GM18520 (cell line): ENCODE results near the gene PIP5K1C.

Experiments used
- ATAC-seq: cut with Tn5 transposase; IDR thresholded peaks from one replicate; pipeline ENCODE4 v1.9.1; 2021; ENCODE audit not compliant: unreplicated experiment

The PIP5K1C gene, protein sequence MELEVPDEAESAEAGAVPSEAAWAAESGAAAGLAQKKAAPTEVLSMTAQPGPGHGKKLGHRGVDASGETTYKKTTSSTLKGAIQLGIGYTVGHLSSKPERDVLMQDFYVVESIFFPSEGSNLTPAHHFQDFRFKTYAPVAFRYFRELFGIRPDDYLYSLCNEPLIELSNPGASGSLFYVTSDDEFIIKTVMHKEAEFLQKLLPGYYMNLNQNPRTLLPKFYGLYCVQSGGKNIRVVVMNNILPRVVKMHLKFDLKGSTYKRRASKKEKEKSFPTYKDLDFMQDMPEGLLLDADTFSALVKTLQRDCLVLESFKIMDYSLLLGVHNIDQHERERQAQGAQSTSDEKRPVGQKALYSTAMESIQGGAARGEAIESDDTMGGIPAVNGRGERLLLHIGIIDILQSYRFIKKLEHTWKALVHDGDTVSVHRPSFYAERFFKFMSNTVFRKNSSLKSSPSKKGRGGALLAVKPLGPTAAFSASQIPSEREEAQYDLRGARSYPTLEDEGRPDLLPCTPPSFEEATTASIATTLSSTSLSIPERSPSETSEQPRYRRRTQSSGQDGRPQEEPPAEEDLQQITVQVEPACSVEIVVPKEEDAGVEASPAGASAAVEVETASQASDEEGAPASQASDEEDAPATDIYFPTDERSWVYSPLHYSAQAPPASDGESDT

DNA sequence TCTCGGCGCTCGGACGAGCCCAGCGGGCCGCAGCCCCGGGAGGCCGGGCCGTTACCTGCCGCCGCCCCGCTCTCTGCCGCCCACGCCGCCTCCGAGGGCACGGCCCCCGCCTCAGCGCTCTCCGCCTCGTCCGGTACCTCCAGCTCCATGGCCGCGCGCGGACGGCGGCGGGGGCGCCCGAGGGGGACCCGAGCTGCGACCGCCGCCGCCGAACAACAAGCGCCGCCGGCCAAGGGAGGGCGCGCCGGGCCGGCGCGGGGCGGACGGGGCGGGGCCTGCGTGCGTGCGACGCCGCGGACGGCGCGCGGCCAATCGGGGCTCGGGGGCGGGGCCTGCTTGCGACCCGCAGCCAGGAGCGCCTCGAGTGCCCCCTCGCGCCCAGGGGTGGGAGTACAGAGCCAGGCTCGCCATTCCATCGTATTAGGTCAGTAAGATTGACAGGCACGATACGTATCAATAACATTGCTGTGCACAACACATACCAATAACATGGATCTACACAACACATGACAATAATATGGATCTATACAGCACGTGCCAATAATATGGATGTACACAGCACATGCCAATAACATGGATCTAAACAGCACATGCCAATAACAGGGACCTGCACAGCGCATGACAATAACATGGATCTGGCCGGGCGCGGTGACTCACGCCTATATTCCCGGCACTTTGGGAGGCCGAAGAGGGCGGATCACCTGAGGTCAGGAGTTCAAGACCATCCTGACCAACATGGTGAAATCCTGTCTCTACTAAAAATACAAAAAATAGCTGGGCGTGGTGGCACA is at the start of gene PIP5K1C:
Gene PIP5K1C, minus strand, starts transcription at position 227 of the 791 bp plus-strand sequence. Its CDS starts 78 bp downstream, at position 149.
- peak; percentile 74 for ATAC-seq

DNA sequence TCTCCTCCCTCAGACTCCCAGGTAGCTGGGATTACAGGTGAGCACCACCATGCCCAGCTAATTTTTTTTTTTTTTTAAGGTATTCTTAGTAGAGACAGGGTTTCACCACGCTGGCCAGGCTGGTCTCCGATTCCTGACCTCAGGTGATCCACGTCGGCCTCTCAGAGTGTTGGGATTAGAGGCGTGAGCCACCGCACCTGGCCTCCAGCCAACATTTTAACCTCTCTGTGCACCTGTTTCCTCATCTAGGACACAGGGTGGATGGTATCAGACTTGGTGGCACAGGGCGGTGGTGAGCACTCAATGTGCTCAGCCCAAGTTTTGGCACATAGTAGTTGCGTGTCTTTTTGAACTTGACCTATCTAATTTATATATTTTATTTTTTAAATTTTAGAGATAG is 48.7 kb upstream of the PIP5K1C start:
- ATAC-seq: no peak

DNA sequence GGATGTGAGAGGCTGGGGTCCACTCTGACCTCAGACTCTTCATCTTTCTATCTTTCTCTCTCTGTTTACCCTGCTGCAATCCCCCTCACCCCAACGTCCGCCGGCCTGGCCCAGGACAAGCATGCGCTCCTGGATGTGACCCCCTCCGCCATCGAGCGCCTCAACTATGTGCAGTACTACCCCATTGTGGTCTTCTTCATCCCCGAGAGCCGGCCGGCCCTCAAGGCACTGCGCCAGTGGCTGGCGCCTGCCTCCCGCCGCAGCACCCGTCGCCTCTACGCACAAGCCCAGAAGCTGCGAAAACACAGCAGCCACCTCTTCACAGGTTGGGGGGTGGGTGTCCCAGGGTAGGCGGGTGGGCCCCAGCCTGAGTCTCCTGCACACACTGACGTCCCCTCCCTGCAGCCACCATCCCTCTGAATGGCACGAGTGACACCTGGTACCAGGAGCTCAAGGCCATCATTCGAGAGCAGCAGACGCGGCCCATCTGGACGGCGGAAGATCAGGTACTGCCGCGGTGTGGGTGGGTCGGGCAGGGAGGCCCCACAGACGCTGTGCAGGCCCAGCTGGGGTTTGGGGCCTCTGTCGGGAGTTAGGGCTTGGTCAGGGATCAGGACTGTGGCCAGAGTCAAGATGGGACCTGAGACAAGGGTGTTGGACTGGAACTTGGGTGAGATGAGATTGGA is 46.2 kb upstream of the PIP5K1C start:
- no peak for ATAC-seq

DNA sequence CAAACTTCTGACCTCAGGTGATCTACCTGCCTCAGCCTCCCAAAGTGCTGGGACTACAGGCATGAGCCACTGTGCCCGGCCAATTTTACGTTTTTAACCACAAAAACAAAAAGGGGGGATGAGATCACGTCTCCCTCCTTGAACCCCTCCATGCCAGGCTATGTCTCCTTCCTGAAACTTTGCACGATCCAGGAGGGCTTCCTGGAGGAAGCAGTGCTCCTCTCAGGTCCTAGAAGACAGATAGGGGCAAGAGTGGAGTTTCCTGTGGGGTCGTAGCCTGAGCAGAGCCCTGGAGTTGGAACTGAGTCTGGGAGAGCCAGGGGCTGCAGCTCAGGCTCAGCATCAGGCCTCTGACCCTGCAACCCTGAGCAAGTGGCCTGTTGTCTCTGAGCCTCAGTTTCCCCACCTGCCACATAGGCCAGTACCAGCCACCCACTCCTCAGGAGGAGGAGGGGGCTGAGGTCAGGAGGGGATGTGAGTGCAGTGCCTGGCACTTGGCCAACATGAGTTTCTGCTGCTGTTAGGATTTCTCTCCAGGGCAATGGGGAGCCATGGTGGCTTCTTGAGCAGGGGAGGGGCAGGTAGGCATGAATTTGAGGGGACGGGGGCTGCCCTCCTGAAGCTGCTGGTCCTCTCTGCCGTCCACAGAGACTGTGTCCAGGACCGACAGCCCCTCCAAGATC is 45.2 kb upstream of the PIP5K1C start:
- ATAC-seq: no peak

DNA sequence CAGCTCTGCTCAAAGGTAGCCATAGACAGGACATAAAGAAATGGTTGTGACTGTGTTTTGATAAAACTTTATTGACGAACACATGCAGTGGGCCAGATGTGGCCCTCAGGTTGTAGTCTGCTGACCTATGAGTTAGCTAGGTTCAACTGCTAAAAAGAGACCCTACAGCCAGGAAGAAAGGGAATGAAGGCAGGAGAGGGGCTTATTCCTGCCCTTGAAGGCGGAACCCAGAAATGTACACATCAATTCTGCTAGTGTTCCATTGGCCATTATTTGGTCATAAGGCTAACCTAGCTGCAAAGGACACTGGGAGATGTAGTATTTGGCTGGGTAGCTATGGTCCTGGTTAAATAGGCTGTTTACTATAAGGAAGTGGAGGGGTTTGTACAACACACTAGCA is 43.2 kb upstream of the PIP5K1C start:
- ATAC-seq: no peak

DNA sequence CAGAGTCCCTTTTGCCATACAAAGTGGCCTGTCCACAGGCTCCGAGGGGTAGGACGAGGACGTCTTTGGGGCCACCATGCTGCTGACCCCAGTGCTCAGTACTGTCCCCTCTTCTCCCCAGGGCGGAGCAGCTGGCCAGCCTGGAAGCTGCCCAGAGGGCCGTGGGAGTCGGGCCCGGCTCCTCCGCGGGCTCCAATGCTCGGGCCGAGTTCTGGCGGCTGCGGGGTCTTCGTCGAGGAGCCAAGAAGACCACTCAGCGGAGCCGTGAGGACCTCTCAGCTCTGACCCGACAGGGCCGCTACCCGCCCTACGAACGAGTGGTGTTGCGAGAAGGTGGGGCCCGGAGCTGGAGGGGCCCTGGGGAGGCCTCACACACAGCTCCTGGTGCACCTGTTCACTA is 40.2 kb upstream of the PIP5K1C start:
- ATAC-seq: no peak

DNA sequence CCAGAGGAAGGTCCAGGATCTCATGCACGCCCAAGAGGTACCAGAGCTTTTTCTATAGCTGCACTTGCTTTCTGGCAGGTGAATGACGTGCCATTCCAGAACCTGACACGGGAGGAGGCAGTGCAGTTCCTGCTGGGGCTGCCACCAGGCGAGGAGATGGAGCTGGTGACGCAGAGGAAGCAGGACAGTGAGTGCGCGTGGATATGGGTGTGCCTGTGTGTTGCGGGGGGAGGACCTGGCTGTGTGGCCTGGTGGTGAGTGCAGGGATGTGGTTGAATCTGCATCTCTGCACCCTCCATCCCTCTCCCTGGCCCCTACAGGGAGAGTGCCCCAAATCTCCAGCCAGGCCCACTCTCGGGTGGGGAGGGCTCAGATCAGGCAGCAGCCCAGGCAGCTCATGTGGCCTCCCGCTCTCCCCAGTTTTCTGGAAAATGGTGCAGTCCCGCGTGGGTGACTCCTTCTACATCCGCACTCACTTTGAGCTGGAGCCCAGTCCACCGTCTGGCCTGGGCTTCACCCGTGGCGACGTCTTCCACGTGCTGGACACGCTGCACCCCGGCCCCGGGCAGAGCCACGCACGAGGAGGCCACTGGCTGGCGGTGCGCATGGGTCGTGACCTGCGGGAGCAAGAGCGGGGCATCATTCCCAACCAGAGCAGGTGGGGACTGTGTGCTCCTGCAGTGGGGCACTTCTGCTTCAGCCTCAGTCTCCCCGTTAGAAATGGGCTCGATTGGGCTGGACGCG is 38.4 kb upstream of the PIP5K1C start:
- ATAC-seq: no peak

DNA sequence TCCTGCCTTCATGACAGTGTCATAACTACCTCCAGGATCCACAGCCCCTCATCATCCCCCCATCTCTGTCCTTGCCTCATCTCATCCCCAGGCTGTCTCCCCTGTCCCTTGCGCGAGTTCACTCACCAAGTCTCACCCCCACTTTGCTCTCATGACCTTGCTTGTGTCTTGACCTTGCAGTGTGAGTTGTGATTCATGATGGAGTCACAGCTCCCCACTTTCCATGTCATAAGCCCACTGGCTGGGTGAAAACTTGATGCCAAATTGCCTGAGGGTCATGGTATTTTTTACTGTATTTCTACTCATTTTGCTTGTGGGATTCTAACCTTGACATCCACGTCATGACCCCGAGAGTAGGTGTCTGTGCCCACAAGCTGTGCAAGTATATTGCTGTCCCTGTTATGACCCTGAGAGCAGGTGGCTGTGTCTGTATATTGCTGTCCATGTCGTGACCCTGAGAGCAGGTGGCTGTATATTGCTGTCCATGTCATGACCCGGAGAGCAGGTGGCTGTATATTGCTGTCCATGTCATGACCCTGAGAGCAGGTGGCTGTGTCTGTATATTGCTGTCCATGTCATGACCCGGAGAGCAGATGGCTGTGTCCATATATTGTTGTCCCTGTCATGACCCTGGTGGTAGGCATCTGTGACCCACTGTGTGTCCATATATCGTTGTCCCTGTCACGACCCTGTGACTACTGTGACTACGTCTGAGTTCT is 37.4 kb upstream of the PIP5K1C start:
- no peak for ATAC-seq

DNA sequence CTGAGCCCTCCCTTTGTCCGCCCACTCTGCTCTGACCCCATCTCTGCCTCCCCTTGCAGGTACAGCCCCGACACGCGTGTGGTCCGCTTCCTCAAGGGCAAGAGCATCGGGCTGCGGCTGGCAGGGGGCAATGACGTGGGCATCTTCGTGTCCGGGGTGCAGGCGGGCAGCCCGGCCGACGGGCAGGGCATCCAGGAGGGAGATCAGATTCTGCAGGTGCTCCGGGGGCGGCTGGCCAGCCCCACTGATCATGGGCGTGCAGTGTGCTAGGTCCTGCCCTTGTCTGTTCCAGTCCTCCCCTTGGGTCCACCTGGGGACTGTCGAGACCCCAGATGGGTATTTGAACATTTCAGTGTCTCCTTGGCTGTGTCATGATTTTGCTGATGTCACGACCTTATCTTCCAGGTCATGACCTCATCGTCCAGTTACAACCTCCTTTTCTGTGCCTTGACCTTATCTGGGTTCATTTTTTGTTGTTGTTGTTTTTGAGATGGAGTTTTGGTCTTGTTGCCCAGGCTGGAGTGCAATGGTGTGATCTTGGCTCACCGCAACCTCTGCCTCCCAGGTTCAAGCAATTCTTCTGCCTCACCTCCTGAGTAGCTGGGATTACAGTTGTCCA is 35.9 kb upstream of the PIP5K1C start:
- ATAC-seq: no peak

DNA sequence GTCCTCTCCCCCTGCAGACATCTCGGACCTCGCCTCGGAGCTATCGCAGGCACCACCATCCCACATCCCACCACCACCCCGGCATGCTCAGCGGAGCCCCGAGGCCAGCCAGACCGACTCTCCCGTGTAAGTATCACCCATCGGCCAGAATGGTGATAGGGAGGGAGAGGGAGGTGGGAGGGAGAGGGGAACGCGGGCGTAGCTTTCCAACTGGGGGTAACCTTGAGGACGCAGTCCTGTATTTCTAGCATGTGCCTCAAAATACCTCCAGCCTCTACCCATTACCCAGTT is 34.0 kb upstream of the PIP5K1C start:
- ATAC-seq: no peak

DNA sequence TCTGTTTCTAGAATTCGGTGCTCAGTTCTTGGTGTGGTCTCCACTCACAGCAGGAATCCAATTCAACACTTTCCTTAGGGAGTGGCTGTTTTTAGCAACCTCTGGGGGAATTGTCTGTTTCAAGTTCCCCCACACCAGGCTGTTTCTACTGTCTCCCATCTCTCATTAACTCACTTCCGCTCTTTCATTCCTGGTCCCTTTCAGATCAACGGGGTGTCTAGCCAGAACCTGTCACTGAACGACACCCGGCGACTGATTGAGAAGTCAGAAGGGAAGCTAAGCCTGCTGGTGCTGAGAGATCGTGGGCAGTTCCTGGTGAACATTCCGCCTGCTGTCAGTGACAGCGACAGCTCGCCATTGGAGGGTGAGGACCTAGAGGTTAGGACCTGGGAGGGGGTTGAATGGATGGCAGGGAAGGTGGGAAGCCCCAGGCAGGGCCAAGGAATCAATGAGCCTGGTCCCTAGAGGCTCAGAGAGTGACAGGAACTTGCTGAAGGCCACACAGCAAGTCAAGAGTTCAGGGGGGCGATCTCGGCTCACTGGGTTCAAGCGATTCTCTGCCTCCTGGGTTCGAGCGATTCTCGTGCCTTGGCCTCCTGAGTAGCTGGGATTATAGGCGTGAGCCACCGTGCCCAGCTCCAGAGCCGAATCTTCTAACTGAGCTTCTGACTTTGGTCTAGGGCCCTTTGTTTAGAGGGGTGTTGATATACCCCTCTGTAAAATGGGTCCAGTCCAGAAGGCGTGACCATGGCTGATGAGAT is 33.5 kb upstream of the PIP5K1C start:
- no peak for ATAC-seq

DNA sequence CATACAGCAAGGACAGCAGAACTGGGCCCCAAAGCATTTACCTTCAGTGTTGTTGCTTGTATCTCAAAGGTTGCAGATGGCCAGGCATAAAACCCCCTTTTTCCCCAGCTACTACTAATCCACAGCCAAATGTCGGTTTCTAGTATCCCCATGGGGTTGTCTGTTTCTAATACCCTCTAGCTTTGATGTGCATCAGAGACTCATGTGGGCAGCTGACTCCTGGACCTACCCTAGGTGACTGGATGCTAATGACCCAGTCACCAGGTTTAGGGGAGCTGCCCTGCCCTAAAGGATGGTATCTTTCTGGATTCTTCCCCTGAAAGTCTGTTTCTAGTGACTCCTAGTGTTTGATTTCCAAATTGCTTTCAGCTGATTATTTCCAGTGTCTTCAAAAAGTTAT is 31.8 kb upstream of the PIP5K1C start:
- ATAC-seq: no peak

DNA sequence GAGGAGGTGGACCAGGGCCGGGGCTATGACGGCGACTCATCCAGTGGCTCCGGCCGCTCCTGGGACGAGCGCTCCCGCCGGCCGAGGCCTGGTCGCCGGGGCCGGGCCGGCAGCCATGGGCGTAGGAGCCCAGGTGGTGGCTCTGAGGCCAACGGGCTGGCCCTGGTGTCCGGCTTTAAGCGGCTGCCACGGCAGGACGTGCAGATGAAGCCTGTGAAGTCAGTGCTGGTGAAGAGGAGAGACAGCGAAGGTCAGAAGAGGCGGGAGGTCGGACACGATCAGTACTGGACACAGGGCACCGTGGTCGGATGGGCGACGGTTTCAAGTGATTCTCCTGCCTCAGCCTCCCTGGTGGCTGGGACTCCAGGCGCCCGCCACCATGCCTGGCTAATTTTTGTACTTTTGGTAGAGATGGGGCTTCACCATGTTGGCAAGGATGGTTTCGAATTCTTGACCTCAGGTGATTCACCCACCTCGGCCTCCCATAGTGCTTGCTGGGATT is 30.2 kb upstream of the PIP5K1C start:
- ATAC-seq: no peak

DNA sequence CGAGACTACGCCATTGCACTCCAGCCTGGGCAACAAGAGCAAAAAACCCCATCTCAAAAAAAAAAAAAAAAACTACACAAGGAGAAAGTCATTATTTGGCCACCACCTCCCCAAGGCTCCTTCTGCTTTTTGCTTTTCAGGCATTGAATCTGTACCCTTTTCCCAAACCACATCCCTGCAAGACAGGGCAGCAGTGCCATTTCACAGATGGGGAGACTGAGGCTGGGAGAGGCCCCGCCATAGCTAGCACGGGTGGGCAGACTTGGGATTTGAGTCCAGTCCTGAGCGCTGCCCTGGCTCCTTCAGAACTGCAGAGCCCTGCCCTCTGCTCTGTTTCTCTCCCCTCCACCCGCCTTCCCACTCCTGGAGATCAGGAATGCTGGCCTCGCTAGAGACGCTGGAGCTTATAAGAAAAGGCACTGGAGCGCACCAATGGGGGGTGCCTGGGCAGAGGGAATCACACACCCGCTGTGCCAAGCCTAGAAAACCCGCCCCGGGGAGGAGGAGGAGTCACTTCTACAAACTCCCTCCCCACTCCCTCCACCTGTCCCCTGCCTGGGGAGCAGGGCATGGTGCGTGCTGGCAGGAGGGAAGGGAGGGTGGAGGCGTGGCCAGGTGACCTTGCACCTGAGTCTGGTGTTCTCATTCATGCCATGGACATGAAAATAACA is 25.5 kb upstream of the PIP5K1C start:
- no peak for ATAC-seq

DNA sequence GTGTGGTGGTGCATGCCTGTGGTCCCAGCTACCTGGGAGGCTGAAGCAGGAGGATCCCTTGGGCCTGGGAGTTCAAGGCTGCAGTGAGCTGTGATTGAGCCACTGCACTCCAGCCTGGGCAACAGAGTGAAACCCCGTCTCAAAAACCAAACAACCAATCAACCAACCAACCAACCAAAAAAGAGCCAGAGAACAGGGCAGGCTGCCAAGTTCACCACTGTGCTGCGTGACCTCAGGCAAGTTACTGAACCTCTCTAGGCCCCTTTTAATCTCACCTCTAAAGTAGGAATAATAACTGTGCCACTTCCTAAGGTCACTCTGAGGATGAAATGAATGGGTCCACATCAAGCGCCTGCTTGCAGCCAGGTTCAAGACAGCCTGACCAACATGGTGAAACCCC is 24.9 kb upstream of the PIP5K1C start:
- no peak for ATAC-seq

DNA sequence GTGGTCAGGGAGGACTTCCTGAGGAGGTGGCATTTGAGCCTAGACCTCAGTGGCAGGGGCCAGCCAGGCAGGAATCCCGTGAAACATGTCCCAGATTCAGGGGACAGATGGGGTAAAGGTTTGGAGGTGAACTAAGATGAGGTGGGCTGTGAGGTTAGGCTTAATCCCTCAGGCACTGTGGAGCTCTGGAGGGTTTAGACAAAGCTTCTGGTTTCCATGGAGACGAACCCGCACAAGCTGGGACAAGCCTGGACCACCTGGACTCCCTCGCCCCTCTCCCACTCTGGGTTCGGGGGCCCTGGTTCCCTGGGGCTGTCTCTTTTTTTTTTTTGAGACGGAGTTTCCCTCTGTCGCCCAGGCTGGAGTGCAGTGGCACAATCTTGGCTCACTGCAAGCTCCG is 23.6 kb upstream of the PIP5K1C start:
- no peak for ATAC-seq

DNA sequence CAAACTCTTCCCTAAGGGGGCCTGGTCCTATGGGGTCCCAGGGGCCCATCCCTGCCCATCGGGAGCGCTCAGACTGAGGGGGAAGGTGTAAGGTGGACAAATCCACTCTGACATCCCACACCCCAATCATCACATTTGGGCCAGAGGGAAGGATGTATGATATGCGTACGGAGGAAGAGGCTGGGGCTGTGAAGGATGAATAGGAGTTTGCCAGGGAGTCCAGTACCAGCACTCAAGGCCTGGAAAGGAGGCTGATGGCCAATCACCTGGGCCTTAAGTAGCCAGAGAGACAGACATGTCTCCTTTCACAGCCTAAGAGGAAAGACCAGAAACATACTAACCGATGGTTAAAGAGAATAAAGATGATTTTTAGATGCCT is 22.8 kb upstream of the PIP5K1C start:
- ATAC-seq: no peak
